Keratinocyte (primary cell): ENCODE data around the gene GPRC5C.

ENCODE experiments used
- CTCF ChIP-seq, 3 experiments: IDR thresholded peaks in 1 of 3; conservative IDR thresholded peaks in 1 of 3; optimal IDR thresholded peaks in 1 of 3; 2 replicates in 2 of 3; 3 replicates in 1 of 3; pipeline versions ENCODE3 to v1.5.1; 2011; ENCODE audit warnings: low read length in 3 of 3, mild to moderate bottlenecking in 3 of 3, moderate library complexity in 2 of 3, control low read depth in 1 of 3, inconsistent platforms in 1 of 3; ENCODE audit not compliant: insufficient read depth in 2 of 3; ENCODE audit errors: extremely low read depth in 1 of 3
- EZH2 ChIP-seq: IDR thresholded peaks from one replicate; pipeline ENCODE4 v1.6.1; 2012; ENCODE audit warnings: inconsistent platforms, mild to moderate bottlenecking, low read length, moderate library complexity

- no peak for TF ChIP-seq CTCF (optimal IDR thresholded peaks at IDR 0.05 in 1 of 3, IDR thresholded peaks at IDR 0.05 in 1 of 3, conservative IDR thresholded peaks at IDR 0.05 in 1 of 3; ENCODE audit: extremely low read depth in 1 of 3, insufficient read depth in 2 of 3, low read length in 3 of 3)
- TF ChIP-seq EZH2: no peak
Observed at GRCh38 chr17:74433421-74434121, 1.7 kb downstream of the GPRC5C start.
